Stimulated activated CD8-positive, alpha-beta memory T cell treated with anti-CD3 and anti-CD28 coated beads, Interleukin-4, amount 100 ng/mL, for 24 hours (primary cell): ENCODE data around the gene NUP155.
"Not testable (repeated sequence)": the region's sequence is repeated elsewhere in the genome, so short reads cannot be mapped to it uniquely, and the experiment has no call there.

Experiments
- DNase-seq: peaks from one replicate; pipeline ENCODE4 v3.0.0-alpha.2; 2020; ENCODE audit warnings: low read depth

The NUP155 gene

GRCh38 chr5:37370864-37371726, at the start of gene NUP155:
TSS of gene NUP155 (minus strand) at chr5:37371106. CDS start at chr5:37370977, 129 bp downstream.
- DNase-seq, result peak; percentile 82

DNA sequence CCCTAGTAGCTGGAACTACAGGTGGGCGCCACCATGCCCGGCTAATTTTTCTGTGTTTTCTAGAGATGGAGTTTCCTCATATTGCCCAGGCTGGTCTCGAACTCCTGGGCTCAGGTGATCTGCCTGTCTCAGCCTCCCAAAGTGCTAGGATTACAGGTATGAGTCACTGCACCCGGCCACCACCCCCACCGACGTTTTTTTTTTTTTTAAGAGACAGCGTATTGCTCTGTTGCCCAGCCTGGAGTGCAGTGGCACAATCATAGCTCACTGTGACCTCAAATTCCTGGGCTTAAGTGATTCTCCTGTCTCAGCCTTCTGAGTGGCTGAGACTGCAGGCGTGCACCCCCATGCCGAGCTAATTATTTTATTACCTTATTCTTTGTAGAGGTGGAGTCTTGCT, 46.4 kb upstream of the NUP155 start:
- no peak for DNase-seq

DNA sequence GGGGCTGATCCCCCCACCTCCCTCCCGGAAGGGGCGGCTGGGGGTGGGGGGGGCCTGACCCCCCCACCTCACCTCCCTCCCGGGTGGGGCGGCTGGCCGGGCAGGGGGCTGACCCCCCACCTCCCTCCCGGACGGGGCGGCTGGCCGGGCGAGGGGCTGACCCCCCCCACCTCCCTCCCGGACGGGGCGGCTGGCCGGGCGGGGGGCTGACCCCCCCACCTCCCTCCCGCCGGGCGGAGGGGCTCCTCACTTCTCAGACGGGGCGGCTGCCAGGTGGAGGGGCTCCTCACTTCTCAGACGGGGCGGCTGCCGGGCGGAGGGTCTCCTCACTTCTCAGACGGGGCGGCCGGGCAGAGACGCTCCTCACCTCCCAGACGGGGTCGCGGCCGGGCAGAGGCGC, 44.5 kb upstream of the NUP155 start:
- not testable (repeated sequence) for DNase-seq

GRCh38 chr5:37412515-37412914, 41.6 kb upstream of the NUP155 start:
- DNase-seq, result no peak

DNA sequence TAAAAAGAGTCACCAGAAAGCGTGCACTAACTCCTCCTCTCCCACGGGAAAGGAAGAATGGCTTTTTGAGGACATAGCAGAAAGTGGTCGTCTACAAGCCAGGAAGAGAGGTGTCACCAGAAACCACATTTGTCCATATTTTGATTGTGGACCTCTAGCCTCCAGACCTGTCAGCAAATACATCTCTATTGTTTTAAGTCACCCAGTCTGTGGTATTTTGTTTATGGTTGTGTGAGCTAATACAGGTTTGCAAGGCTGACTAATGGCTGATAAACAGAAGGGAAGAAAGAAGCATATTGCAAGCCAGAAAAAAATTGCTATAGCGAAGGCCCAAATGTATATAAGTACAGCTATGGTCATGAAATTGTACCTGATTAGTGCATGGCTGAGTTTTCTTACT, 29.6 kb upstream of the NUP155 start:
- DNase-seq, result no peak

DNA sequence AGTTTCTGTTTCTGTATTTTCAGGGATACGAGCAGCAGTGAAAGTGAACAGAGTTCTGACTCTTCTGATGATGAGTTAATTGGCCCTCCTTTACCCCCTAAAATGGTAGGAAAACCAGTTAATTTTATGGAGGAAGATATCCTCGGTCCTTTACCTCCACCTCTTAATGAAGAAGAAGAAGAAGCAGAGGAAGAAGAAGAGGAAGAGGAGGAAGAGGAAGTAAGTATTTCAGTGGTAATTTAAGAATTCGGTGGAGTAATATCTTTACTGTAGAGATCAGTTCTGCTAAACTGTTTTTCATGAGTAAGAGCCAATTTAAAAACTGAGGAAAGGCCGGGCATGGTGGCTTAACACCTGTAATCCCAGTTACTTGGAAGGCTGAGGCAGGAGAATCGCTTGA, 25.4 kb upstream of the NUP155 start:
- DNase-seq, result no peak

GRCh38 chr5:37391591-37391990, 20.7 kb upstream of the NUP155 start:
- no peak for DNase-seq

DNA sequence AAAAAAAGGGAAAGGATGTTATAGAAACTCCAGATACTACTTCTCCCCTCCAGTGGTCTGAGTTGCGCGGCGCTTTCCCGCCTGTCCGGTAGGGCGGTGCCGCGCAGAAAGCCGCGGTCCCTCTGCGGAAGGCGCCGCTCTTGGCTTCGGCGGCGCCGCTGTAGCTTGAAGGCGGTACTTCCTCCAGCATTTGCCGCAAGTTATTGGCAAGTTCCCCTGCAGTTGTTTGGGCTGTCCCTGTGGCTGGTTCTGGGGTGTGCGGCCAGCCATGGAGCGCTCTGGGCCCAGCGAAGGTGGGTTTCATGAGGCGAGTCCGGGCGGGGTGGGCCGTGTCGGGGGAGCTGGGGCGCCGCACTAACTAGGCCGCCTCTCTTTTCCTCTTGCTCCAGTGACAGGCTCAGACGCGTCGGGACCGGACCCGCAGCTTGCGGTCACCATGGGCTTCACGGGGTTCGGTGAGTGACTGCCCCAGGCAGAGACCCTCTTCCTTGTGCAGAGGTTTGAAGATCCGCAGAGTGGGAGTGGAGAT, 8.3 kb upstream of the NUP155 start, which contains the start of gene WDR70:
Gene WDR70, plus strand, starts transcription at position 219 of the 529 bp plus-strand sequence. Its CDS starts 50 bp downstream, at position 269.
- DNase-seq, result peak; percentile 73

- not testable (repeated sequence) for DNase-seq
These were observed 7.2 kb upstream of the NUP155 start for GRCh38 chr5:37378066-37378465.

- no peak for DNase-seq
These were observed 4.2 kb upstream of the NUP155 start for GRCh38 chr5:37375091-37375490.

GRCh38 chr5:37370550-37370863, 399 bp downstream of the NUP155 start:
- no peak for DNase-seq

GRCh38 chr5:37355161-37355560, 15.7 kb downstream of the NUP155 start:
- DNase-seq, result no peak

DNA sequence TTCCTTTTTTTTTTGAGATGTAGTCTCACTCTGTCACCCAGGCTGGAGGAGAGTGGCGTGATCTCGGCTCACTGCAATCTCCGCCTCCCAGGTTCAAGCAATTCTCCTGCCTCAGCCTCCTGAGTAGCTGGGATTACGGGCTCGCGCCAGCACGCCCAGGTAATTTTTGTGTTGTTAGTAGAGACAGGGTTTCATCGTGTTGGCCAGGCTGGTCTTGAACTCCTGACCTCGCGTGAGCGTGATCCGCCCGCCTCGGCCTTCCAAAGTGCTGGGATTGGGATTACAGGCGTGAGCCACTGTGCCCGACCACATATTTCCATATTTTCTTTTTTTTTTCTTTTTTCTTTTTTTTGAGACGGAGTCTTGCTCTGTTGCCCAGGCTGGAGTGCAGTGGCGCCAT, 28.2 kb downstream of the NUP155 start:
- not testable (repeated sequence) for DNase-seq

GRCh38 chr5:37334754-37335153, 36.2 kb downstream of the NUP155 start:
- not testable (repeated sequence) for DNase-seq

- DNase-seq, result no peak
These were observed 44.4 kb downstream of the NUP155 start for GRCh38 chr5:37326536-37326935.

- DNase-seq, result no peak
These were observed 47.3 kb downstream of the NUP155 start for GRCh38 chr5:37323607-37324006.

GRCh38 chr5:37319037-37319782, 51.7 kb downstream of the NUP155 start:
- DNase-seq, result no peak

DNA sequence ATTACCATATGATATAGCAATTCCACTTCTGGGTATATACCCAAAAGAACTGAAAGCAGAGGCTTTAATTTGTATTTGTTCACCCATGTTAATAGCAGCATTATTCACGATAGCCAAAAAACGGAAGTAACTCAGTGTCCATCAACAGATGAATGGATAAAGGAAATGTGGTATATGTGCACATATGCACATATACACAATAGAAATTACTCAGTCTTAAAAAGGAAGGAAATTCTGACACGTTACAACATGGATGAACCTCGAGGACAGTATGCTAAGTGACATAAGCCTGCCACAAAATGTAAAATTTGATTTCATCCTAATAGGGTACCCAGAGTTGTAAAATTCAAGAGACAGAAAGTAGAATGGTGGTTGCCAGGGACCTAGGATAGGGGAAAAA, 54.9 kb downstream of the NUP155 start:
- no peak for DNase-seq

- no peak for DNase-seq
These were observed 60.5 kb downstream of the NUP155 start for GRCh38 chr5:37310360-37310759.

DNA sequence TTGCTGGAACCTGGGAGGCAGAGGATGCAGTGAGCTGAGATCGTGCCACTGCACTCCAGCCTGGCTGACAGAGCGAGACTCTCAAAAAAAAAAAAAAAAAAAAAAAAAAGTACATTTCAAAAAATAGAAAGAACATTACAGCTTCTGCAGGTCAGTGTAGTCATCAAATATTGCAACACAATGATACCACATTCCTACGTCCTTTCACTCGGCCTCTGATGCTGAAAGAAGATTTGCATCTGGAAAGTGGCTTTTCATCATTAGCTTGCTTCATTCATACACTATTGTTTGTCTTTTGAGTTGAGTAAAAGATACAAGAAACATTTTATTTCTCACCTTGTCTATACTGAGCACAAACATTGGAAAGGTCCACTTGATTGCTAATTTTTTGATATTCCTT, 62.1 kb downstream of the NUP155 start:
- DNase-seq, result no peak

DNA sequence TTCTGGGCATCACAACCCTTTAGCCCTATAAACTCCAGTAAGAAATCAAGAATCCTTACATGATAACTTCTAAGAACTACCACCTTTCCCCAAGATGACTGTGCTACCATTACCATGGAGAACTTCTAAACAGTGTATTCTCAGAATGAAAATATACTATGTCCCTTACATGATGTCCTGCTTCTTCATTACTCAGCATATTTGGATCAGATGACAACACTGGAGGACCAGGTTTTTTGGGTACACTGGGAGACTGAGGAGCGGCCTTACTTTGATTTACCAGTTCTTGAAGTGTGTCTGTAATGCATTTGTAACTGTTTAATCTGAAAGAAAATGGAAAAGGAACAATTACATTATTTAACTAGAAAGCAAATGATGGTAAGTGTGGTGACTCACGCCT, 66.0 kb downstream of the NUP155 start:
- DNase-seq, result no peak

DNA sequence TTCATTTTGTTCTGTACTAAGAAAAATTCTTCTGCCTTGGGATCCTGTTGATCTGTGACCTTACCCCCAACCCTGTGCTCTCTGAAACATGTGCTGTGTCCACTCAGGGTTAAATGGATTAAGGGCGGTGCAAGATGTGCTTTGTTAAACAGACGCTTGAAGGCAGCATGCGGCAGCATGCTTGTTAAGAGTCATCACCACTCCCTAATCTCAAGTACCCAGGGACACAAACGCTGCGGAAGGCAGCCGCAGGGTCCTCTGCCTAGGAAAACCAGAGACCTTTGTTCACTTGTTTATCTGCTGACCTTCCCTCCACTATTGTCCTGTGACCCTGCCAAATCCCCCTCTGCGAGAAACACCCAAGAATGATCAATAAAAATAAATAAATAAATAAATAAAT, 74.6 kb downstream of the NUP155 start:
- not testable (repeated sequence) for DNase-seq

DNA sequence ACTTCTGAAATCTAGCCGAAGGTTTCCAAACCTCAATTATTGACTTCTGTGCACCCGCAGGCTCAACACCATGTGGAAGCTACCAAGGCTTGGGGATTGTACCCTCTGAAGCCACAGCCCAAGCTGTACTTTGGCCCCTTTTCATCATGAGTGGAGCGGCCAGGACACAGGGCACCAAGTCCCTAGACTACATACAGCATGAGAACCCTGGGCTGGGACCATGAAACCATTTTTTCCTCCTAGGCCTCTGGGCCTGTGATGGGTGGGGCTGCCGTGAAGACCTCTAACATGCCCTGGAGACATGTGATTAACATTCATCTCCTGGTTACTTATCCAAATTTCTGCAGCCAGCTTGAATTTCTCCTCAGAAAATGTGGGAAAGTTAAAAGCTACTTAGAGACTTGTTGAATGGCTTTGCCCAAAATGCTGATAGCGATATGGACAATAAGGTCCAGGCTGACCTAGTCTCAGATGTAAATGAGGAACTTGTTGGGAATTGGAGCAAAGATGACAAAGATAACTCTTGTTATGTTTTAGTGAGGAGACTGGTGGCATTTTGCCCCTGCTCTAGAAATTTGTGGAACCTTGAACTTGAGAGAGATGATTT, 87.6 kb downstream of the NUP155 start:
- no peak for DNase-seq
